ENCODE results near the gene ITPRID2.

ITPRID2 gene

DNA sequence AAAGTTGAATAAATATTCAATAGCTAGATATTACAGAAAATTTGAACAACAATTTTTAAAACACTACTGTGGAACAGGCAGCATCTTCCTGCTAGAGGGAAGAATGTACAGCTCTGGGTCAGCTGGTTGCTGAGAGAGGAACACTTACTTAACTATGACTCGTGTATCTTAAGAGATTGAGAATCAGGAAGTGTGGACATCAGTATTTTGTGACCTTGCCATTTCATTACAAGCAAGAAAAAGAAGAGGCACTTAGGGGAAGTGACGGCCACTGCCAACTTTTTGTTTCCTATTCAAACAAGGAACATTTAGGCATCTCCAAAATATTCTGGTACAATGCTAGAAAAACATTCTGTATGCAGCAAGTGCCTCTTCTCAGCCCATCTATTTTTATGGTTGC lies 45.9 kb downstream of the ITPRID2 start:
- TF ChIP-seq, protein P1, sequence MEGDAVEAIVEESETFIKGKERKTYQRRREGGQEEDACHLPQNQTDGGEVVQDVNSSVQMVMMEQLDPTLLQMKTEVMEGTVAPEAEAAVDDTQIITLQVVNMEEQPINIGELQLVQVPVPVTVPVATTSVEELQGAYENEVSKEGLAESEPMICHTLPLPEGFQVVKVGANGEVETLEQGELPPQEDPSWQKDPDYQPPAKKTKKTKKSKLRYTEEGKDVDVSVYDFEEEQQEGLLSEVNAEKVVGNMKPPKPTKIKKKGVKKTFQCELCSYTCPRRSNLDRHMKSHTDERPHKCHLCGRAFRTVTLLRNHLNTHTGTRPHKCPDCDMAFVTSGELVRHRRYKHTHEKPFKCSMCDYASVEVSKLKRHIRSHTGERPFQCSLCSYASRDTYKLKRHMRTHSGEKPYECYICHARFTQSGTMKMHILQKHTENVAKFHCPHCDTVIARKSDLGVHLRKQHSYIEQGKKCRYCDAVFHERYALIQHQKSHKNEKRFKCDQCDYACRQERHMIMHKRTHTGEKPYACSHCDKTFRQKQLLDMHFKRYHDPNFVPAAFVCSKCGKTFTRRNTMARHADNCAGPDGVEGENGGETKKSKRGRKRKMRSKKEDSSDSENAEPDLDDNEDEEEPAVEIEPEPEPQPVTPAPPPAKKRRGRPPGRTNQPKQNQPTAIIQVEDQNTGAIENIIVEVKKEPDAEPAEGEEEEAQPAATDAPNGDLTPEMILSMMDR (conservative IDR thresholded peaks at IDR 0.05; ENCODE audit: low read depth, low read length): no peak
- H3K4me3 ChIP-seq (ENCODE audit: low read length): no peak overlapping the region
- DNase-seq (ENCODE audit: low read depth): no peak

DNA sequence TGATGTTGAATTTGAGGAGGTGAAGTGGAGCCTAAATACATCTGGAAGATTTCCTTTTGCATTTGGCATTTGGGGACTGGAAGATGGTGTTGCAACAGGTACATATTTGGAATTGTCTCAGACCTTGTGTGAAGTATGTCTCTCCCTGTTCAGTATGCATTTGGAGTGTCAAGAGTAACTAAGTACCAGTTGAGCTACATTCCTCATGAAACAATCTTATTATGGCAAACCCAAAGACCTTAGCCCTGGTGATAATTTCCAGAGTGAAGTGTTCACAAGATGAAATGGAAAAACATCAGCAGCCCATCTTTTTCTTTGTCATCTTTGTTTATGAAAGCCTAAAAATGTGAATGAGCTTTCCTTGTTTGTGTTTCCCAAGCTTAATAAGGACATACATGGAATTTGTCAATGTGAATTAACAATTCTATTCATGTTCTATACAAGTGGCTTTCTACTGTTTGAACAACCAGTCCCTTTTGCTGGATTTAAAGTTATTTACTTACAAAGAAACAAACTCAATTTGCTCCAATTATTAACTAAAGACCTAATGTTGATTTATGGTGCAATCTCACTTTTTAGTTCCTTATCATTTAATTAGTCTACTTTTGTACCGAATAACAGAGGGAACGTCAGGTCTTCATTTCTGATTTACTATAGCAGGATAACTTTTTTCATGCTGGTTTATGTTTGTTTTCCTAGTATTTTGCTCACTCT lies 52.0 kb downstream of the ITPRID2 start:
- no peak overlapping the region for H3K4me3 ChIP-seq (ENCODE audit: low read length)
- TF ChIP-seq, protein P1 (conservative IDR thresholded peaks at IDR 0.05; ENCODE audit: low read depth, low read length): no peak
- no peak for DNase-seq (ENCODE audit: low read depth)

DNA sequence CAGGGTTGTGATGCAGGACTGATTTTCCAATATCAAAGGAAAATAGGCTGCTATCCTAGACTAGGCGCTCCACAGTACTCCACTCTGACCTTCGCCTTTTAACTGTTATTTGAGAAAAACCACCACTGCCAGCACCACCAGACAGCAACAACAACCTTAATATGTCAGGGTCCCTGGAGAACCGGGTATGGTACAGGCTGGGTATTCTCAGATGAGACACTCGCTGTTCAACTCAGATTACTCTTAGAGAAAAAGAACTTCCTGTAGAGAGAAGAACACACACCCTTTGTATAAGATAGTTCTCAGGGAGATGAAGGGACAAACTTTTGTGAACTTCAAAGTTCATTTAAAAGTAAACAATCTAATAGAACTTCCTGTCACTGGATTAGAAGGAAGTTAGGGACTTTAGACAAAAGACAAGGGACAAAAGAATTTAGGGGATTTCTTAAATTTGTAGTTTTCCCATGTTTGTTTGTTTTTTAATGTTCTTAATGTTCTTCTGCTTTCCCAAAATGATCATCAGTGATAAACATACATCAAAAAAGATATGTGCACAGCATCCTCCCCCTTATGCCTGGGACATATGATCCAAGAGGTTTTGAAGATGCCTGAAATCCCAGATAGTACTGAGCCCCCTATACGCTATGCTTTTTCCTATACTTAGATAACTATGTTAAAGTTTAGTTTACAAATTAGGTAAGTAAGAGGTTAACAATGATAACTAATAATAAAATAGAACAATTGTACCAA lies 52.8 kb downstream of the ITPRID2 start:
- no peak for DNase-seq (ENCODE audit: low read depth)
- H3K4me3 ChIP-seq (ENCODE audit: low read length): no peak overlapping the region
- TF ChIP-seq, protein P1 (conservative IDR thresholded peaks at IDR 0.05; ENCODE audit: low read depth, low read length): no peak

DNA sequence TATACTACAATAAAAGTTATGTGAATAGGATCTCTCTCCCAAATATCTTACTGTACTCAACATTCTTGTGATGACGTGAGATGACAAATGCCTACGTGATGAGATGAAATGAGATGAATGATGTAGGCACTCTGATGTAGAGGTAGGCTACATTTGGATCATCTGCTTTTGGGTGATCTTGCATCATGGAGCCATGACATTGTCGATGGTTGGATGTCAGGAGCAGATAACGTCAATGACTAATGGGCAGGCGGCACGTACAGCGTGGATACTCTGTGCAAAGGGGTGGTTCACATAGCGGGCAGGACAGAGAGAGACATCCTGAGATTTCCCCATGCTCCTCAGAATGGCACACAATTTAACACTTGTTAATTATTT lies 53.4 kb downstream of the ITPRID2 start:
- no peak for DNase-seq (ENCODE audit: low read depth)
- no peak overlapping the region for H3K4me3 ChIP-seq (ENCODE audit: low read length)
- TF ChIP-seq, protein P1 (conservative IDR thresholded peaks at IDR 0.05; ENCODE audit: low read depth, low read length): no peak

DNA sequence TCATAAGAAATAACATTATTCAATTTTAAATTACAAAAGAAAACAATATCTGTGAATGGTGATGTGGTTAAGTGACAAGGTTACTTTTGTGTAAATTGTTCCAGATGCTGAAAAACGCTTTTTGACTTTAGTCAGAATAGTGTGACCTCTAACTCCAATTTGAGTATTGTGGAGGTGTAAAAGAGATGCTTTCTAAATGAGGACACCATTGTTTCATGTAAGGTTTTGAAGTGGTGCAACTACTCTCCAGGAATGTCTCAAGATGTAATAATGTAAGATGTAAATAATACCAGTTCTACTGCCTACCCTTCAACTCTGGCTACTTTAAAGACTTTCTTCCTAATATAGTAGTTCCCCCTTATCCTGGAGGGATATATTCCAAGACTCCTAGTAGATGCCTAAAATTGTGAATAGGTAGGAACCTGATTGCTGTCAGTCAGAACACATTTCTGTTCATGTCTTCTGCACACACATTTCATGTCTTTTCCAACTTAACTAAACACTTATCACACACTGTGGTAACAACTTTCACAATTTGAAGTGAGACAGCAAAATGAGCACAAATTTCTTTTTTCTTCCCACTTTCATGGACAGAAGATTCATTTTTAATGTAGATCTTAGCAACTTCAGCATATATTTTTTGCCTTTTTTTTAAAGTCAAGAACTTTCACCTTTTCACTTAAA lies 55.1 kb downstream of the ITPRID2 start:
- H3K4me3 ChIP-seq (ENCODE audit: low read length): no peak overlapping the region
- no peak for DNase-seq (ENCODE audit: low read depth)
- TF ChIP-seq, protein P1 (conservative IDR thresholded peaks at IDR 0.05; ENCODE audit: low read depth, low read length): no peak

DNA sequence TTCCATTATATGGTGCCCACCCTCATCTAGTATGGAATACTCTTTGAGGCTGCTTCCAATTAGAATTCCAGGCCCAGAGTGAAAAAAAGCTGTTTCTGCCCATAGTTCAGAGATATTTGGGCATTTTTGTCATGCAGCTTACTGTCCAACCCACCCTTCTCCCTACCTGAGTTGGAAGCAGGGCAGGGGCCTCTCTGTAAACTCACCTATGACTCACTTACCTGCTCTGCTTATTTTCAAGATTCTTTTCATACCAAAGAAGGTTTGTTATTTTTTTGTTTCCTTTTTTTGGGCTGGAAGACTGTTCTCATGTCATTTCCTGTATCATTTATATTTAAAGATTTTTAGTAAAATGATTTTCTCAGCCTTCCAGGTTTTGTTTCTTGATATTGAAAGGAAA lies 55.7 kb downstream of the ITPRID2 start:
- TF ChIP-seq, protein P1 (conservative IDR thresholded peaks at IDR 0.05; ENCODE audit: low read depth, low read length): no peak
- H3K4me3 ChIP-seq (ENCODE audit: low read length): no peak overlapping the region
- no peak for DNase-seq (ENCODE audit: low read depth)

Measured in retinal pigment epithelial cell (primary cell).